ENCODE results near the gene SUGP1.

GRCh38 chr19:19279062-19279612 lies 41.2 kb downstream of the SUGP1 start:
- no peak for TF ChIP-seq ZNF121 (CRISPR knock-in tag; IDR thresholded peaks at IDR 0.05)
- TF ChIP-seq FOXJ3 (CRISPR knock-in tag; IDR thresholded peaks at IDR 0.05; ENCODE audit: borderline replicate concordance) = no peak
